HUES6 (cell line): ENCODE results near the gene TMEM72.

Source experiments
- H3K27ac ChIP-seq: 2 replicates; pipeline ENCODE4 v1.7.0; 2013; ENCODE audit warnings: low read depth, mild to moderate bottlenecking, low read length, inconsistent platforms
- H3K27me3 ChIP-seq: 2 replicates; pipeline ENCODE4 v1.6.1; 2013; ENCODE audit warnings: low read length; ENCODE audit not compliant: control insufficient read depth, insufficient read depth
- H3K36me3 ChIP-seq: 2 replicates; pipeline ENCODE4 v1.6.1; 2013; ENCODE audit warnings: low read length; ENCODE audit not compliant: control insufficient read depth, insufficient read depth
- H3K4me1 ChIP-seq: 2 replicates; pipeline ENCODE4 v1.6.1; 2013; ENCODE audit warnings: low read length; ENCODE audit not compliant: control insufficient read depth, insufficient read depth
- H3K4me3 ChIP-seq: 2 replicates; pipeline ENCODE4 v1.5.1; 2013; ENCODE audit warnings: low read depth, low read length
- H3K9ac ChIP-seq: one replicate; pipeline ENCODE4 v1.6.1; 2013; ENCODE audit warnings: mild to moderate bottlenecking, low read length
- H3K9me3 ChIP-seq: 2 replicates; pipeline ENCODE4 v1.6.1; 2013; ENCODE audit warnings: low read depth, low read length; ENCODE audit not compliant: control insufficient read depth, insufficient read depth

TMEM72 gene

GRCh38 chr10:44949127-44949802 is 38.1 kb downstream of the TMEM72 start:
- no peaks in the 10 kb centered on the region for H3K27me3 ChIP-seq
- H3K36me3 ChIP-seq: no peaks in the 10 kb centered on the region
- H3K4me3 ChIP-seq: no peak overlapping the region
- H3K27ac ChIP-seq: no peak overlapping the region
- peaks cover 11% of the 10 kb centered on the region; the same call in 1 of the 2 replicates for H3K9me3 ChIP-seq
- H3K4me1 ChIP-seq: peaks cover 11% of the 10 kb centered on the region
- H3K9ac ChIP-seq: no peak overlapping the region

GRCh38 chr10:44949915-44950314 is 38.8 kb downstream of the TMEM72 start:
- no peak overlapping the region for H3K27ac ChIP-seq
- H3K9me3 ChIP-seq: peaks cover 5% of the 10 kb centered on the region; the same call in 1 of the 2 replicates
- H3K4me1 ChIP-seq: peaks cover 11% of the 10 kb centered on the region
- H3K27me3 ChIP-seq: no peaks in the 10 kb centered on the region
- H3K9ac ChIP-seq: no peak overlapping the region
- no peak overlapping the region for H3K4me3 ChIP-seq
- no peaks in the 10 kb centered on the region for H3K36me3 ChIP-seq

DNA sequence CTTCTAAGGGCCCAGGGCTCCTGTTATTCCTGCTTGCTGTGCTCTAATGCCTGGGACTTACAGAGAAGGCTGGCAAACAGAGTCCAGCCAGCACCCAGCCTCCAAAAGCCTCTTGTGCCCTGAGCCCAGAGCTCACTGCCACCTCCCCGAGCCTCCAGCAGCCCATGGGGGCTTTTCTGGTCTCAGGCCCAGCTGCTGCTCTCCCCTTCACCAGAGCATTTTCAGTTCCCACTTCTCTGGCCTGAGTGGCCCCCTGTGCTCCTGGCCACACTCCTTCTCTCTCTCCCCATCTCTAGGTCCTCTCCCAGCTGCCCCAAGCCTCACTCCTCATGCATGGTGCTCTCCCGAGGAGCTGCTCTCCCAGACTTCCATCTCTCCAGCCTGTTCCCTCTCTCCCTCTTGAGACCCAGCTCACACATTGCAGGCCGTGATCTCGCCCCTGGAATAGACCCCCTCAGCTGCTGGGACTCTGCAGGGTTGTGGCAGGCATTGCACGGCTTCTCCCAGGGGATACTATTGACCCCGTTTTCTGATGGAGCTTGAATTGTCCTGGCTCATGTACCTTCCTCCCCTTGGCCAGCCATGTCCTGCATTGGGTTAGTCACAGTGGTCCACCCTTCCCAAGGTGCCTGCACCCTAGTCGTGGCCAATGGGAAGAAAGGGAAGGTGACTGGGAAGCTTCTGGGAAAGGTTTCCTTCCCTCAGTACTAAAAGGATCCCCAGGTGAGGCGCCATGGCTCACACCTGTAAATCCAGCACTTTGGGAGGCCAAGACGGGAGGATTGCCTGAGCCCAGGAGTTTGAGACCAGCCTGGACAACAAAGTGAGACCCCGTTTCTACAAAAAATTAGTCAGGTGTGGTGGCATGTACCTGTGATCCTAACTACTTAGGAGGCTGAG is 39.4 kb downstream of the TMEM72 start:
- Histone ChIP-seq H3K9ac (no peak overlapping the region), H3K4me1 (peaks cover 11% of the 10 kb centered on the region), H3K27ac (no peak overlapping the region), H3K36me3 (no peaks in the 10 kb centered on the region), H3K4me3 (no peak overlapping the region), H3K9me3 (no peaks in the 10 kb centered on the region), H3K27me3 (no peaks in the 10 kb centered on the region)

GRCh38 chr10:44951576-44952226 is 40.6 kb downstream of the TMEM72 start:
- no peak overlapping the region for H3K9ac ChIP-seq
- H3K27ac ChIP-seq: no peak overlapping the region
- no peak overlapping the region for H3K4me3 ChIP-seq
- H3K36me3 ChIP-seq: no peaks in the 10 kb centered on the region
- H3K4me1 ChIP-seq: peaks cover 11% of the 10 kb centered on the region
- H3K27me3 ChIP-seq: no peaks in the 10 kb centered on the region
- no peaks in the 10 kb centered on the region for H3K9me3 ChIP-seq

- peaks cover 11% of the 10 kb centered on the region for H3K4me1 ChIP-seq
- no peaks in the 10 kb centered on the region for H3K27me3 ChIP-seq
- no peaks in the 10 kb centered on the region for H3K36me3 ChIP-seq
- H3K9me3 ChIP-seq: no peaks in the 10 kb centered on the region
- no peak overlapping the region for H3K4me3 ChIP-seq
- H3K9ac ChIP-seq: no peak overlapping the region
- no peak overlapping the region; the same call in 1 of the 2 replicates for H3K27ac ChIP-seq
These were observed 41.7 kb downstream of the TMEM72 start for GRCh38 chr10:44952779-44953231.

- H3K27ac ChIP-seq: no peak overlapping the region
- H3K27me3 ChIP-seq: no peaks in the 10 kb centered on the region
- H3K4me1 ChIP-seq: peaks cover 19% of the 10 kb centered on the region
These were observed 42.9 kb downstream of the TMEM72 start for GRCh38 chr10:44954042-44954441.

DNA sequence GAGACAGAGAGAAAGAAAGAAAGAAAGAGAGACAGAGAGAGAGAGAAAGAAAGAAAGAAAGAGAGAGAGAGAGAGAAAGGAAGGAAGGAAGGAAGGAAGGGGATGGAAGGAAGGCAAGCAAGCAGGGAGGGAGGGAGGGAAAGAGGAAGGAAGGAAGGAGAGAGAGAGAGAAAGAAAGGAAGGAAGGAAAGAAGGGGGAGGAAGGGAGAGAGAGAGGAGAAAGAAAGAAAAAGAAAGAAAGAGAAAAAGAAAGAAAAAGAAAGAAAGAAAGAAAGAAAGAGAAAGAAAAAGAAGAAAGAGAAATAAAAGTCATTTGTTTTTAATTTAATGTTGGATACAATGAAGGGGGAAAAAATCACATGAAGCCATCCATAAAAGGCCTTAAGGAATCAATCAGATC is 43.8 kb downstream of the TMEM72 start:
- no peak overlapping the region for H3K4me3 ChIP-seq
- H3K9me3 ChIP-seq: no peaks in the 10 kb centered on the region
- no peaks in the 10 kb centered on the region for H3K36me3 ChIP-seq
- peaks cover under 1% of the 10 kb centered on the region; the same call in 1 of the 2 replicates for H3K27me3 ChIP-seq
- no peak overlapping the region for H3K9ac ChIP-seq
- no peak overlapping the region for H3K27ac ChIP-seq
- peaks cover 22% of the 10 kb centered on the region for H3K4me1 ChIP-seq

More at GRCh38 chr10:44954042-44954441, 42.9 kb downstream of the TMEM72 start:
- no peak overlapping the region for H3K4me3 ChIP-seq
- no peak overlapping the region for H3K9ac ChIP-seq
- no peaks in the 10 kb centered on the region for H3K36me3 ChIP-seq
- no peaks in the 10 kb centered on the region for H3K9me3 ChIP-seq

GRCh38 chr10:44955413-44956070 is 44.4 kb downstream of the TMEM72 start:
- Histone ChIP-seq H3K9ac (no peak overlapping the region), H3K36me3 (no peaks in the 10 kb centered on the region), H3K4me1 (peaks cover 28% of the 10 kb centered on the region), H3K9me3 (no peaks in the 10 kb centered on the region), H3K27ac (no peak overlapping the region), H3K27me3 (peaks cover 7% of the 10 kb centered on the region), H3K4me3 (no peak overlapping the region)

DNA sequence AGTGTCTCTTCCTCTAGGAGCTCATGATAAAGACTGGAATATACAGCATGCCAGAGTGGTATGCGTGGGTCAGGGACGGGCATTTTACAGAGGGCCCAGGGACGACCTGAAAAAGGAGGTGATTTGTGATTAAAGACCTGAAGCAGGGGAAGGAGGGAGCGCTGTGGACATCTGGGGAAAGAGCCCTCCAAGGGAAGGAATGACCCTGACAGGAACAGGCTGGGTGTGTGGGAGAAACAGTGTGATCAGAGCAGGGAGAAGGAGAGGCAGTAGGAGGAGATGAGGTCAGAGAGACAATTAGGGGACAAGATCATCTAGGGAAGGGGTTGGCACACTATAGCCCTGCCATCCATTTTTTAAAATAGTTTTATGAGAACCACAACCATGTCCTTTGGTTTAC is 45.1 kb downstream of the TMEM72 start:
- Histone ChIP-seq H3K36me3 (no peaks in the 10 kb centered on the region), H3K4me1 (peaks cover 35% of the 10 kb centered on the region), H3K27me3 (peaks cover 7% of the 10 kb centered on the region), H3K9ac (no peak overlapping the region), H3K4me3 (no peak overlapping the region), H3K9me3 (no peaks in the 10 kb centered on the region), H3K27ac (no peak overlapping the region)

DNA sequence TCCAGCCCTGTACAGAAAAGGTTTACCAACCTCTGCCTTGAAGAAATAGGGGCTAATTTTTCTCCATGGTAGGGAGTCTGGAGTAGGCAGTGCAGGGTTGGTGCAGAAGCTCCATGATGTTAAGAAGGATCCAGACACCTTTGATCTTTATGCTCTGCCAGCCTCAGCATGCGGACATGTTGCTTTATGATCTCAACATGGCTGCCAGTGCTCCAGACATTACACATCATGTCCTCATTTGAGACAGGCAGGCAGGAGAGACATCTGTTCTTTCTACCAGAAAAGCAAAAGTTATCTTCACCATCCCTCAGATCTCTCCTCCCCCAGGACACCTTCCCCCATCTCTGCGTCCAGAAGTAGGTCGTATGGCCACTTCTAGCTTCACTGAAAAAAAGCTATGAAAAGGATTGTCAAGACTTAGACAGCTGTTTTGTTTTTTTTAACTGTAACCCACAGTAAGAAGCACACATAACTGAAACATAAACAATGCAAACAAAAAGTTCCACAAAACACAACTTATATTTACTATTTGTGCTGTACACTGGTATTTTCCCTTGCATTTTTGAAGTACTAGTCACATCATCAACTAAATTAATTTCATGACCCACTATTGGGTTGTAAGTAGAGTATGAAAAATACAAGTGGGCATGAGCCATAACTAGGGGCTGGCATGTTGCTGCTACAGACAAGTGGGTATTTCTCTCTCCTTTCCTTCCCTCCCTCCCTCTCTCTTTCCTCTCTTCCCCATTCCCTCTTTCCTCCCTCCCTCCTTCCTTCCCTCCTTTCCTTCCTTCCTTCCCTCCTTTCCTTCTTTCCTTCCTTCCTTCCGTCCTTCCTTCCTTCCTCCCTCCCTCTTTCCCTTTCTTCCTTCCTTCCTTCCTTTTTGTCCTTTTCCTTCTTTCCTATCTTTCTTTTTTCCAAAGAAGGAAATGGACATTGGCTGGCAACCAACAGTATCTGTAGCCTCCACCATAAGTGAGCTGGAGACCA is 45.9 kb downstream of the TMEM72 start:
- Histone ChIP-seq H3K27me3 (peaks cover 7% of the 10 kb centered on the region), H3K36me3 (no peaks in the 10 kb centered on the region), H3K4me1 (peaks cover 37% of the 10 kb centered on the region), H3K4me3 (no peak overlapping the region), H3K9ac (no peak overlapping the region), H3K27ac (no peak overlapping the region), H3K9me3 (no peaks in the 10 kb centered on the region)
